GM18517 (cell line): Measurements from ENCODE around the gene PSMD8.
"Not testable (repeated sequence)": the region's sequence is repeated elsewhere in the genome, so short reads cannot be mapped to it uniquely, and the experiment has no call there.

ENCODE experiments used
- ATAC-seq: cut with Tn5 transposase; IDR thresholded peaks from one replicate; pipeline ENCODE4 v1.9.1; 2021; ENCODE audit warnings: mild to moderate bottlenecking, moderate library complexity; ENCODE audit not compliant: unreplicated experiment

PSMD8 gene

GRCh38 chr19:38361633-38362075 is 12.7 kb upstream of the PSMD8 start:
- no peak for ATAC-seq

GRCh38 chr19:38362076-38362945 is 12.1 kb upstream of the PSMD8 start:
- ATAC-seq, result no peak

- not testable (repeated sequence) for ATAC-seq
These were observed 11.3 kb upstream of the PSMD8 start for GRCh38 chr19:38362946-38363688.

GRCh38 chr19:38367041-38367440 is 7.3 kb upstream of the PSMD8 start:
- ATAC-seq, result no peak

- no peak for ATAC-seq
These were observed 4.8 kb upstream of the PSMD8 start for GRCh38 chr19:38369584-38369983.

GRCh38 chr19:38370299-38370698 is 4.1 kb upstream of the PSMD8 start:
- no peak for ATAC-seq

GRCh38 chr19:38371081-38371480 is 3.3 kb upstream of the PSMD8 start:
- no peak for ATAC-seq

- ATAC-seq, result no peak
These were observed 452 bp upstream of the PSMD8 start for GRCh38 chr19:38373907-38374331.

GRCh38 chr19:38375098-38375493 is 725 bp downstream of the PSMD8 start:
- no peak for ATAC-seq

- no peak for ATAC-seq
These were observed 1.4 kb downstream of the PSMD8 start for GRCh38 chr19:38375748-38376147.

- ATAC-seq, result no peak
These were observed 2.2 kb downstream of the PSMD8 start for GRCh38 chr19:38376576-38376975.

GRCh38 chr19:38377052-38377451 is 2.7 kb downstream of the PSMD8 start:
- ATAC-seq, result no peak

GRCh38 chr19:38378866-38379265 is 4.5 kb downstream of the PSMD8 start:
- no peak for ATAC-seq

GRCh38 chr19:38381138-38381537 is 6.8 kb downstream of the PSMD8 start:
- no peak for ATAC-seq

GRCh38 chr19:38383184-38383583 is 8.8 kb downstream of the PSMD8 start:
- ATAC-seq, result no peak

GRCh38 chr19:38383743-38384142 is 9.4 kb downstream of the PSMD8 start:
- ATAC-seq, result no peak

GRCh38 chr19:38384209-38385027 is 10.0 kb downstream of the PSMD8 start:
- ATAC-seq, result no peak

- no peak for ATAC-seq
These were observed 10.9 kb downstream of the PSMD8 start for GRCh38 chr19:38385057-38385803.

- no peak for ATAC-seq
These were observed 11.5 kb downstream of the PSMD8 start for GRCh38 chr19:38385804-38386257.

GRCh38 chr19:38386300-38386970 is 12.1 kb downstream of the PSMD8 start:
- ATAC-seq, result no peak
